PC-9 (cell line): Measurements from ENCODE around the gene OR6N1. TPM values are rescaled to one million over a fixed set of nuclear protein-coding genes. Genes with fewer than 3 reads are reported as not detected.

ENCODE experiments used
- BruUV-seq: library from RNA; stranded (reverse); fragments of 400-500 nt; replicated peaks from 2 replicates; lab custom pipeline; 2021; lab: Mats Ljungman, UMichigan
- CTCF ChIA-PET: fragments of 300-600 bp; sonication (Branson Sonifier 250); formaldehyde crosslinking; loops from one replicate; lab custom pipeline; 2022; ENCODE audit warnings: antibody characterized with exemption; lab: Charles Lee
- POLR2A ChIA-PET: fragments of 300-600 bp; sonication (Branson Sonifier 250); formaldehyde crosslinking; loops from one replicate; lab custom pipeline; 2022; ENCODE audit warnings: antibody characterized with exemption; ENCODE audit not compliant: unreplicated experiment; lab: Charles Lee
- DNase-seq, 2 experiments: peaks; one replicate each; pipeline versions ENCODE4 v3.0.0 to v3.0.0-alpha.2; 2015 to 2022; ENCODE audit warnings: mixed read lengths in 1 of 2
- H2AFZ ChIP-seq: fragments of 200-600 bp; sonication (generic); 2 replicates; pipeline ENCODE4 v1.8.1; 2017; ENCODE audit warnings: antibody characterized with exemption
- H3F3A ChIP-seq: fragments of 200-600 bp; sonication (generic); 2 replicates; pipeline ENCODE4 v1.8.1; 2017; ENCODE audit warnings: antibody characterized with exemption, mild to moderate bottlenecking, low read depth; ENCODE audit not compliant: insufficient read depth
- H3K27ac ChIP-seq: fragments of 200-600 bp; sonication (generic); 2 replicates; pipeline ENCODE4 v1.6.1; 2016; ENCODE audit warnings: mixed run types
- H3K27me3 ChIP-seq: fragments of 200-600 bp; sonication (generic); 2 replicates; pipeline ENCODE4 v1.6.1; 2016; ENCODE audit warnings: low read depth, mixed run types; ENCODE audit not compliant: insufficient read depth
- H3K36me3 ChIP-seq: fragments of 200-600 bp; sonication (generic); 2 replicates; pipeline ENCODE4 v1.6.1; 2016; ENCODE audit warnings: low read depth, mixed run types
- H3K4me1 ChIP-seq: fragments of 200-600 bp; sonication (generic); replicated peaks from 2 replicates; pipeline ENCODE4 v1.6.1; 2016; ENCODE audit warnings: mixed run types; ENCODE audit not compliant: insufficient read depth
- H3K4me2 ChIP-seq: fragments of 200-600 bp; sonication (generic); 2 replicates; pipeline ENCODE4 v1.6.1; 2017; ENCODE audit warnings: mixed run types
- H3K4me3 ChIP-seq: fragments of 200-600 bp; sonication (generic); 2 replicates; pipeline ENCODE4 v1.6.1; 2016; ENCODE audit warnings: mixed run types
- H3K79me2 ChIP-seq: fragments of 200-600 bp; sonication (generic); 2 replicates; pipeline ENCODE4 v1.6.1; 2017; ENCODE audit warnings: low read depth, mixed run types
- H3K9me2 ChIP-seq: fragments of 200-600 bp; sonication (generic); 2 replicates; pipeline ENCODE4 v1.8.1; 2017; ENCODE audit warnings: mild to moderate bottlenecking; ENCODE audit not compliant: insufficient read depth
- H3K9me3 ChIP-seq: fragments of 200-600 bp; sonication (generic); 2 replicates; pipeline ENCODE4 v1.8.1; 2016; ENCODE audit warnings: low read depth; ENCODE audit not compliant: insufficient read depth
- H4K20me1 ChIP-seq: fragments of 200-600 bp; sonication (generic); 2 replicates; pipeline ENCODE4 v1.8.1; 2017; ENCODE audit not compliant: insufficient read depth
- EZH2 ChIP-seq: fragments of 200-600 bp; sonication (generic); IDR thresholded peaks from 2 replicates; pipeline ENCODE4 v1.8.0; 2017; ENCODE audit warnings: antibody characterized with exemption, low read depth
- intact Hi-C: fragments of 100-400 bp; cut with micrococcal nuclease; formaldehyde crosslinking; loops from one replicate; pipeline ENCODE4 v1.10.0; 2022; ENCODE audit not compliant: unreplicated experiment
- total RNA-seq: library from RNA; stranded (reverse); gene quantifications from 2 replicates; pipeline ENCODE4 v1.2.3, GENCODE V29; 2021
- TF ChIP-seq, protein P1 (sequence below): fragments of 200-600 bp; sonication (generic); conservative IDR thresholded peaks from 2 replicates; pipeline ENCODE4 v1.6.1; 2017; ENCODE audit warnings: mixed run types, antibody characterized with exemption, mild to moderate bottlenecking, moderate library complexity

The OR6N1 gene
- total RNA-seq, 1 experiment from 2014 or later: not detected

GRCh38 chr1:158793604-158794003 is 21.6 kb upstream of the OR6N1 start:
- TF ChIP-seq, protein P1, sequence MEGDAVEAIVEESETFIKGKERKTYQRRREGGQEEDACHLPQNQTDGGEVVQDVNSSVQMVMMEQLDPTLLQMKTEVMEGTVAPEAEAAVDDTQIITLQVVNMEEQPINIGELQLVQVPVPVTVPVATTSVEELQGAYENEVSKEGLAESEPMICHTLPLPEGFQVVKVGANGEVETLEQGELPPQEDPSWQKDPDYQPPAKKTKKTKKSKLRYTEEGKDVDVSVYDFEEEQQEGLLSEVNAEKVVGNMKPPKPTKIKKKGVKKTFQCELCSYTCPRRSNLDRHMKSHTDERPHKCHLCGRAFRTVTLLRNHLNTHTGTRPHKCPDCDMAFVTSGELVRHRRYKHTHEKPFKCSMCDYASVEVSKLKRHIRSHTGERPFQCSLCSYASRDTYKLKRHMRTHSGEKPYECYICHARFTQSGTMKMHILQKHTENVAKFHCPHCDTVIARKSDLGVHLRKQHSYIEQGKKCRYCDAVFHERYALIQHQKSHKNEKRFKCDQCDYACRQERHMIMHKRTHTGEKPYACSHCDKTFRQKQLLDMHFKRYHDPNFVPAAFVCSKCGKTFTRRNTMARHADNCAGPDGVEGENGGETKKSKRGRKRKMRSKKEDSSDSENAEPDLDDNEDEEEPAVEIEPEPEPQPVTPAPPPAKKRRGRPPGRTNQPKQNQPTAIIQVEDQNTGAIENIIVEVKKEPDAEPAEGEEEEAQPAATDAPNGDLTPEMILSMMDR: no peak; the same call in 1 of the 2 replicates
- TF ChIP-seq EZH2: no peak
- no peak overlapping the region for H3K4me3 ChIP-seq
- H2AFZ ChIP-seq: no peak overlapping the region
- ChIA-PET POLR2A (no interaction called here), CTCF (no interaction called here)
- no peaks in the 10 kb centered on the region for H3K79me2 ChIP-seq
- intact Hi-C loops: no loop called here
- BruUV-seq: no TSS peak
- H3K4me2 ChIP-seq: no peak overlapping the region
- no peaks in the 10 kb centered on the region for H4K20me1 ChIP-seq
- H3K27ac ChIP-seq: no peak overlapping the region
- no peak for DNase-seq
- no peaks in the 10 kb centered on the region for H3K9me2 ChIP-seq
- H3K36me3 ChIP-seq: no peaks in the 10 kb centered on the region
- no peaks in the 10 kb centered on the region for H3K9me3 ChIP-seq
- no peaks in the 10 kb centered on the region for H3F3A ChIP-seq
- H3K4me1 ChIP-seq: no peaks in the 10 kb centered on the region
- no peaks in the 10 kb centered on the region for H3K27me3 ChIP-seq

- no peaks in the 10 kb centered on the region for H3K4me1 ChIP-seq
- POLR2A ChIA-PET: no interaction called here
- H3K9me3 ChIP-seq: no peaks in the 10 kb centered on the region
- no peak for DNase-seq
- H3K27me3 ChIP-seq: peaks cover 14% of the 10 kb centered on the region; the same call in 1 of the 2 replicates
- H3K4me3 ChIP-seq: no peak within 1 kb of the TSS
- H2AFZ ChIP-seq: no peak within 1 kb of the TSS
- H3F3A ChIP-seq: no peaks in the 10 kb centered on the region
- H3K4me2 ChIP-seq: no peak within 1 kb of the TSS
- no peaks in the 10 kb centered on the region for H3K79me2 ChIP-seq
- intact Hi-C loops: no loop called here
- no peaks in the 10 kb centered on the region for H4K20me1 ChIP-seq
- H3K27ac ChIP-seq: no peak within 1 kb of the TSS
- no TSS peak for BruUV-seq
- H3K36me3 ChIP-seq: no peaks in the 10 kb centered on the region
- no peak for TF ChIP-seq EZH2
- TF ChIP-seq, protein P1: no peak
- CTCF ChIA-PET: no interaction called here
- no peaks in the 10 kb centered on the region; the same call in 1 of the 2 replicates for H3K9me2 ChIP-seq
These were observed 9.1 kb upstream of the OR6N1 start, which contains the start of gene OR6N2 for GRCh38 chr1:158781104-158781503. Gene OR6N2 (minus strand): TSS chr1:158781204. CDS start chr1:158777635, 3,569 bp downstream.

- POLR2A ChIA-PET: no interaction called here
- H3F3A ChIP-seq: no peaks in the 10 kb centered on the region
These were observed 17.6 kb downstream of the OR6N1 start, which contains the start of gene OR6K6 for GRCh38 chr1:158754420-158754819. Gene OR6K6 (plus strand): TSS chr1:158754720. CDS start chr1:158754888, 168 bp downstream.

More at GRCh38 chr1:158754420-158754819, 17.6 kb downstream of the OR6N1 start, which contains the start of gene OR6K6:
- no peak within 1 kb of the TSS; the same call in 1 of the 2 replicates for H2AFZ ChIP-seq
- intact Hi-C loops: no loop called here
- BruUV-seq: no TSS peak
- no peaks in the 10 kb centered on the region for H3K4me1 ChIP-seq
- H3K36me3 ChIP-seq: no peaks in the 10 kb centered on the region
- no peaks in the 10 kb centered on the region for H4K20me1 ChIP-seq
- H3K9me2 ChIP-seq: no peaks in the 10 kb centered on the region
- H3K9me3 ChIP-seq: no peaks in the 10 kb centered on the region
- CTCF ChIA-PET: no interaction called here
- no peak for DNase-seq
- TF ChIP-seq, protein P1: no peak
- TF ChIP-seq EZH2: no peak
- H3K4me2 ChIP-seq: no peak within 1 kb of the TSS
- H3K4me3 ChIP-seq: no peak within 1 kb of the TSS
- no peaks in the 10 kb centered on the region for H3K79me2 ChIP-seq
- no peak within 1 kb of the TSS for H3K27ac ChIP-seq
- peaks cover 7% of the 10 kb centered on the region for H3K27me3 ChIP-seq
